K562 (cell line): ENCODE measurements around the gene OR4K14. TPM values are rescaled to one million over a fixed set of nuclear protein-coding genes. Genes with fewer than 3 reads are reported as not detected.
A peak's percentile ranks its signal among the peaks of the same experiment; 100 is the strongest.

ENCODE experiments used
- ATAC-seq: fragments of 200-7000 bp; cut with Tn5 transposase; 3 replicates; pipeline ENCODE4 v1.9.1; 2020; ENCODE audit warnings: moderate library complexity
- BruUV-seq: library from RNA; stranded (reverse); fragments of 400-500 nt; replicated peaks from 2 replicates; lab custom pipeline; 2021; lab: Mats Ljungman, UMichigan
- CTCF ChIA-PET: fragments of 300-600 bp; formaldehyde crosslinking; extraction: SDS; loops from one replicate; lab custom pipeline; 2021; ENCODE audit warnings: low intra/inter-chr PET ratio; lab: Yijun Ruan, JAX
- POLR2A ChIA-PET: fragments of 300-600, 350-650 bp; sonication (Branson Sonifier 250); formaldehyde crosslinking; extraction: SDS; loops from one replicate; lab custom pipeline; 2021; ENCODE audit warnings: antibody characterized with exemption, inconsistent platforms; lab: Yijun Ruan, JAX
- DNase-seq, 4 experiments: peaks; one replicate each; pipeline versions ENCODE4 v3.0.0 to v3.0.0-alpha.2; 2011 to 2018; ENCODE audit warnings: low spot score in 3 of 4, mixed read lengths in 3 of 4; ENCODE audit errors: extremely low read depth in 1 of 4
- FAIRE-seq: peaks from 2 replicates; lab custom pipeline; 2011; peaks lifted over from hg19 to GRCh38; lab: Jason Lieb, UNC
- H2AFZ ChIP-seq: 2 replicates; pipeline ENCODE4 v1.6.0; 2011; ENCODE audit warnings: low read depth, low read length, control low read depth, inconsistent platforms
- H3K27ac ChIP-seq: fragments of 200-600 bp; 3 replicates; pipeline ENCODE4 v1.8.0; 2011; ENCODE audit warnings: low read depth, mild to moderate bottlenecking, control low read depth, inconsistent platforms, low read length, moderate library complexity, mixed read lengths; ENCODE audit errors: extremely low read depth
- H3K27me3 ChIP-seq, 2 experiments: fragments of 300-600 bp in 1 of 2; 2 replicates in 1 of 2; 3 replicates in 1 of 2; pipeline versions ENCODE4 v1.6.0 to v1.8.0; 2011; ENCODE audit warnings: inconsistent platforms in 2 of 2, low read length in 2 of 2, mild to moderate bottlenecking in 1 of 2, mixed read lengths in 1 of 2, moderate library complexity in 1 of 2; ENCODE audit not compliant: control insufficient read depth in 2 of 2, insufficient read depth in 2 of 2
- H3K36me3 ChIP-seq: fragments of 300-600 bp; 3 replicates; pipeline ENCODE4 v1.8.0; 2011; ENCODE audit warnings: mild to moderate bottlenecking, low read length, inconsistent platforms; ENCODE audit not compliant: control insufficient read depth, insufficient read depth
- H3K4me1 ChIP-seq, 2 experiments: fragments of 200-600 bp in 1 of 2; replicated peaks in 1 of 2; 2 replicates in 1 of 2; 3 replicates in 1 of 2; pipeline versions ENCODE4 v1.5.1 to v1.8.0; 2011; ENCODE audit warnings: inconsistent platforms in 2 of 2, low read length in 2 of 2, mild to moderate bottlenecking in 1 of 2, mixed read lengths in 1 of 2, moderate library complexity in 1 of 2; ENCODE audit not compliant: control insufficient read depth in 2 of 2, insufficient read depth in 2 of 2
- H3K4me2 ChIP-seq: 2 replicates; pipeline ENCODE4 v1.6.1; 2011; ENCODE audit warnings: low read length, control low read depth, inconsistent platforms, mixed read lengths; ENCODE audit not compliant: insufficient read depth
- H3K4me3 ChIP-seq: fragments of 200-600 bp; sonication (generic), shearing (Covaris generic); 2 replicates; pipeline ENCODE4 v1.5.1; 2016; ENCODE audit warnings: control low read depth, inconsistent platforms
- H3K79me2 ChIP-seq: fragments of 200-600 bp; 3 replicates; pipeline ENCODE4 v1.8.0; 2011; ENCODE audit warnings: low read length, inconsistent platforms; ENCODE audit not compliant: control insufficient read depth, insufficient read depth
- H3K9ac ChIP-seq, 2 experiments: 2 replicates each; pipeline versions ENCODE4 v1.6.0 to v1.6.1; 2011; ENCODE audit warnings: low read depth in 2 of 2, low read length in 2 of 2, control low read depth in 1 of 2, inconsistent platforms in 1 of 2, mild to moderate bottlenecking in 1 of 2, mixed read lengths in 1 of 2; ENCODE audit not compliant: insufficient read depth in 1 of 2
- H3K9me1 ChIP-seq: one replicate; pipeline ENCODE4 v1.6.0; 2011; ENCODE audit warnings: inconsistent platforms, mild to moderate bottlenecking, low read length, moderate library complexity; ENCODE audit not compliant: control insufficient read depth, insufficient read depth
- H3K9me3 ChIP-seq: replicated peaks from 2 replicates; pipeline ENCODE4 v1.5.1; 2011; ENCODE audit warnings: low read depth, low read length, inconsistent platforms; ENCODE audit not compliant: control insufficient read depth, insufficient read depth
- H4K20me1 ChIP-seq: replicated peaks from 2 replicates; pipeline ENCODE4 v1.6.1; 2011; ENCODE audit warnings: low read length, inconsistent platforms, mixed read lengths; ENCODE audit not compliant: control insufficient read depth, insufficient read depth
- CBFA2T3 ChIP-seq: fragments of 450-650 bp; IDR thresholded peaks from 2 replicates; pipeline ENCODE4 v1.6.1; 2017
- CTBP1 ChIP-seq: fragments of 450-650 bp; IDR thresholded peaks from 2 replicates; pipeline ENCODE4 v1.6.1; 2016; ENCODE audit warnings: borderline replicate concordance
- ELK1 ChIP-seq: sonication (generic); formaldehyde crosslinking; IDR thresholded peaks from 2 replicates; pipeline ENCODE4 v1.8.1; 2022; ENCODE audit warnings: missing genetic modification reagents
- FOS ChIP-seq: IDR thresholded peaks from 3 replicates; pipeline ENCODE4 v1.6.1; 2011; ENCODE audit not compliant: insufficient read length; ENCODE audit errors: extremely low read depth
- HDAC1 ChIP-seq, 2 experiments: fragments of 450-650 bp; IDR thresholded peaks; 2 replicates each; pipeline ENCODE4 v1.6.1; 2016 to 2017; ENCODE audit warnings: inconsistent platforms in 1 of 2, mild to moderate bottlenecking in 1 of 2, moderate library complexity in 1 of 2
- ID3 ChIP-seq, 2 experiments: fragments of 250-450 bp in 1 of 2; fragments of 450-650 bp in 1 of 2; sonication (Bioruptor Pico) in 1 of 2; IDR thresholded peaks; 2 replicates each; pipeline versions ENCODE4 v1.6.1 to v1.8.0; 2016 to 2021; ENCODE audit warnings: mild to moderate bottlenecking in 2 of 2, moderate library complexity in 2 of 2, missing compliant biosample characterization in 1 of 2, missing genetic modification characterization in 1 of 2
- MAFF ChIP-seq: IDR thresholded peaks from 2 replicates; pipeline ENCODE4 v1.6.1; 2012; ENCODE audit warnings: low read length, improper control_type of control experiment
- OTX1 ChIP-seq: fragments of 450-650 bp; formaldehyde crosslinking; IDR thresholded peaks from 2 replicates; pipeline ENCODE4 v1.4.0; 2022; ENCODE audit warnings: mild to moderate bottlenecking
- RBM34 ChIP-seq: fragments of 200-400 bp; formaldehyde crosslinking; IDR thresholded peaks from 2 replicates; pipeline ENCODE4 v1.6.1; 2018; ENCODE audit warnings: low read length, borderline replicate concordance; ENCODE audit not compliant: insufficient read depth
- RNF2 ChIP-seq: sonication (generic); IDR thresholded peaks from 2 replicates; pipeline ENCODE4 v1.6.1; 2016
- SMAD1 ChIP-seq: fragments of 150-350 bp; IDR thresholded peaks from 2 replicates; pipeline ENCODE4 v1.6.1; 2014; ENCODE audit warnings: low read length, low read depth; ENCODE audit not compliant: partially characterized antibody
- SRF ChIP-seq, 2 experiments: fragments of 250-450, 450-650 bp in 1 of 2; sonication (Bioruptor Pico) in 1 of 2; sonication (generic) in 1 of 2; formaldehyde crosslinking; IDR thresholded peaks; 2 replicates each; pipeline versions ENCODE4 v1.5.0 to v1.5.1; 2020 to 2022; ENCODE audit warnings: mild to moderate bottlenecking in 1 of 2, missing genetic modification reagents in 1 of 2
- TCF7 ChIP-seq: sonication (generic); IDR thresholded peaks from 2 replicates; pipeline ENCODE4 v1.6.1; 2016; ENCODE audit warnings: antibody characterized with exemption, borderline replicate concordance
- TEAD4 ChIP-seq, 2 experiments: sonication (generic) in 1 of 2; formaldehyde crosslinking in 1 of 2; IDR thresholded peaks; 2 replicates each; pipeline versions ENCODE4 v1.6.1 to v1.8.0; 2012 to 2022; ENCODE audit warnings: borderline replicate concordance in 1 of 2, inconsistent platforms in 1 of 2, low read length in 1 of 2, mild to moderate bottlenecking in 1 of 2, missing genetic modification reagents in 1 of 2
- THAP12 ChIP-seq: fragments of 250-450 bp; sonication (Bioruptor Pico); IDR thresholded peaks from 2 replicates; pipeline ENCODE4 v1.9.0; 2021; ENCODE audit warnings: mild to moderate bottlenecking, inconsistent platforms
- ZBED1 ChIP-seq: IDR thresholded peaks from 2 replicates; pipeline ENCODE4 v1.6.1; 2014
- ZBTB34 ChIP-seq: fragments of 250-450 bp; sonication (Bioruptor Pico); IDR thresholded peaks from 2 replicates; pipeline ENCODE4 v1.8.0; 2021; ENCODE audit warnings: mild to moderate bottlenecking, moderate library complexity
- ZNF311 ChIP-seq: fragments of 250-450 bp; sonication (Bioruptor Pico); IDR thresholded peaks from 2 replicates; pipeline ENCODE4 v1.4.0; 2020; ENCODE audit warnings: mild to moderate bottlenecking, moderate library complexity
- WGBS: fragments of 100-300 bp; shearing (Covaris generic); methylation state at CpG from one replicate; pipeline ENCODE4 v1.1.6; 2016; ENCODE audit warnings: low coverage, mixed read lengths; ENCODE audit not compliant: insufficient coverage; ENCODE audit errors: missing lambda C conversion rate; 5-methylcytosine and 5-hydroxymethylcytosine counted together
- in situ Hi-C: fragments of 300-500 bp; cut with MboI; formaldehyde crosslinking; loops from 4 replicates; pipeline ENCODE4 v1.15.0; 2018; ENCODE audit warnings: inconsistent platforms, mixed read lengths
- intact Hi-C: fragments of 100-400 bp; cut with micrococcal nuclease; formaldehyde crosslinking; loops from 2 replicates; pipeline ENCODE4 v1.14.2; 2022
- polyA plus RNA-seq, 8 experiments: library from polyadenylated mRNA; depleted of rRNA in 4 of 8; stranded (reverse) in 5 of 8; unstranded in 3 of 8; fragments of >200 nt; fragmentation: Nextera tagmentation in 2 of 8; fragmentation: Illumina TruSeq in 1 of 8; extraction: Ambion mirVana in 2 of 8; extraction: Trizol in 1 of 8; gene quantifications; 2 replicates each; pipeline versions ENCODE4 v1.2.1 to v1.2.3, GENCODE V29; 2011 to 2014; ENCODE audit warnings: inconsistent platforms in 1 of 8, missing spikeins in 1 of 8
- total RNA-seq, 7 experiments: library from RNA; depleted of rRNA in 6 of 7; stranded (reverse); fragments of >200 nt in 6 of 7; fragmentation: Illumina TruSeq in 2 of 7; extraction: Trizol in 2 of 7; gene quantifications; 2 replicates each; pipeline versions ENCODE4 v1.2.1 to v1.2.3, GENCODE V29; 2011 to 2021; ENCODE audit warnings: low replicate concordance in 1 of 7

The OR4K14 gene
- total and polyA plus RNA-seq, 9 of the 15 experiments (the other 6 are each of a cell fraction or from before 2014, with no cell fraction given) = not detected

GRCh38 chr14:20059745-20060144 lies 40.6 kb upstream of the OR4K14 start, which contains the start of gene OR4L1 (continued):
- TF ChIP-seq RBM34 (no peak), TCF7 (no peak), THAP12 (CRISPR knock-in tag) (no peak), MAFF (no peak), HDAC1 (IDR thresholded peaks at IDR 0.05) (no peak), ZNF311 (CRISPR knock-in tag) (no peak), SRF (CRISPR knock-in tag; IDR thresholded peaks at IDR 0.05) (no peak), RNF2 (no peak)
- TF ChIP-seq, all 486 proteins: peak for 0

- BruUV-seq = no TSS peak
- ATAC-seq = no peak
- CTCF ChIA-PET = no interaction called here
- no peak for TF ChIP-seq ID3 (CRISPR knock-in tag; IDR thresholded peaks at IDR 0.05)
- TF ChIP-seq ID3 (tag; IDR thresholded peaks at IDR 0.05) = no peak
- no peak for TF ChIP-seq ZBTB34 (CRISPR knock-in tag)
- TF ChIP-seq CBFA2T3 = peak; percentile 60; the same call in 1 of the 2 replicates
- TF ChIP-seq ZBED1 = no peak
- TF ChIP-seq CTBP1 = peak; percentile 35; the same call in 1 of the 2 replicates
- TF ChIP-seq SMAD1 = no peak
- TF ChIP-seq ELK1 = no peak
- peak; percentile 35; the same call in 1 of the 2 replicates for TF ChIP-seq TEAD4 (IDR thresholded peaks at IDR 0.05; ENCODE audit: low read length)
- no peak for TF ChIP-seq TEAD4 (CRISPR knock-in tag; IDR thresholded peaks at IDR 0.05; ENCODE audit: borderline replicate concordance)
- no peak for TF ChIP-seq OTX1 (CRISPR knock-in tag)
- TF ChIP-seq FOS = no peak
These were observed 29.1 kb upstream of the OR4K14 start for GRCh38 chr14:20048202-20048601.

More at GRCh38 chr14:20048202-20048601, 29.1 kb upstream of the OR4K14 start:
- Histone ChIP-seq H3K9me1 (no peaks in the 10 kb centered on the region), H3K4me3 (no peak overlapping the region), H3K27ac (no peak overlapping the region), H3K9me3 (no peaks in the 10 kb centered on the region), H3K9ac (no peak overlapping the region), H3K27me3 (no peaks in the 10 kb centered on the region), H3K4me2 (no peak overlapping the region; the same call in 1 of the 2 replicates), H3K79me2 (no peaks in the 10 kb centered on the region), H2AFZ (no peak overlapping the region; the same call in 1 of the 2 replicates), H3K36me3 (no peaks in the 10 kb centered on the region), H3K4me1 (peaks cover 0 to 27% of the 10 kb centered on the region in 2 experiments; a peak in 4 of 5 replicates), H4K20me1 (no peaks in the 10 kb centered on the region)
- DNase-seq (peak in 1 of 4 experiments; percentile 3), FAIRE-seq (no peak)
- no CpG with 5 or more reads among the region's 1 CpG for whole genome bisulfite sequencing
- in situ Hi-C loops (no loop called here), intact Hi-C loops (no loop called here)
- POLR2A ChIA-PET = no interaction called here
